Stimulated activated CD4-positive, alpha-beta T cell treated with anti-CD3 and anti-CD28 coated beads, Interleukin-12 subunit alpha, Interleukin-12 subunit beta, amount 100 ng/mL, for 4 hours (primary cell): Measurements from ENCODE around the gene TRIM44.
"Not testable (repeated sequence)": the region's sequence is repeated elsewhere in the genome, so short reads cannot be mapped to it uniquely, and the experiment has no call there.

Experiments used
- DNase-seq: peaks from one replicate; pipeline ENCODE4 v3.0.0-alpha.2; 2020

Gene TRIM44

GRCh38 chr11:35675901-35676610 lies 13.5 kb downstream of the TRIM44 start:
- no peak for DNase-seq

DNA sequence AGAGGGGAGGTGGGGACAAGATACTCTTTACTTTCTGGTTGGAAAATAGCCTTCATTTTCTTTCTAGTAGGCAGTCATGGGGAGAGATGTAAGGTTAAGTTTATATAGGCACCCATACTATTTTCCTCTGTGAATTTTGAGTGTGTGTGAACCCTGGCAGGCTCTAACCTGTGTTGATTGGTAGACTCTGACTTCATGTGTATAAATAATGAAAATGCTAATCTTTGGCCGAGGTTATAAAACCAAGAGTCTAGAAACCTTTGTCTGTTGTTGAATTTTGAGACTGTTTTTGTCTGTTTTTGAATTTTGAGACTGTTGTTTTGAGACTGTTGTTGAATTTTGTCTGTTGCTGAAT lies 14.0 kb downstream of the TRIM44 start:
- DNase-seq: no peak

DNA sequence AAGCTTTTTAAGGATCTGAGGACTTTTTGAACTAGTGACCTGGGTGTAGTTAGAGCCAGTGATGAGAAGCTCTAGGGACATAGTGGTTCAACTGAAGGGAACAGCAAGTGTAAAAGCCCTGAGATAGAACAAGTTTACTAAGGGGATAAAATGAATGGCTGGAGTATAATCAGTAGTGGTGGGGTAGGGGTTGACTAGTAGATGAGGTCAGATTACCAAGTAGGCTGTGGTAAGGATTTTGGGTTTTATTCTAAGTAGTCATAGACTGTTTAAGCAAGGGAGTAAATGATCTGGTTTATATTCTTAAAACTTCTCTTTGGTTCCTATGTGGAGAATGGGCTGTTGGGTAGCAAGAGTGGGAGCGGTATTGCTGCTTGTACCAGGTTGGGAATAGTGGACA lies 15.3 kb downstream of the TRIM44 start:
- no peak for DNase-seq

DNA sequence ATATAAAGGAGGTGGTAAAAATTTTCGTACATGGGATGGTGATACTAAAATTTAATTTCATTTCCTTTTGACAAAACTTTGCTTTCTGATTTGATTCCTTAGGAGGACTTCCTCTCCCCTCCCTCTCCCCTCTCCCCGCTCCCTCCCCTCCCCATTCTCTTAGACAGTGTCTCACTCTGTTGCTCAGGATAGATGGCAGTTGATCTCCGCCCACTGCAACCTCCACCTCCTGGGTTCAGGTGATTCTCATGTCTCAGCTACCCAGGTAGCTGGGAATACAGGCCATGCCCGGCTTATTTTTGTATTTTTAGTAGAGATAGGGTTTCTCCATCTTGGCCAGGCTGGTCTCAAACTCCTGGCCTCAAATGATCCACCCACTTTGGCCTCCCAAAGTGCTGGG lies 15.9 kb downstream of the TRIM44 start:
- DNase-seq: no peak

GRCh38 chr11:35678975-35679374 lies 16.4 kb downstream of the TRIM44 start:
- no peak for DNase-seq

GRCh38 chr11:35680506-35680905 lies 17.9 kb downstream of the TRIM44 start:
- no peak for DNase-seq

DNA sequence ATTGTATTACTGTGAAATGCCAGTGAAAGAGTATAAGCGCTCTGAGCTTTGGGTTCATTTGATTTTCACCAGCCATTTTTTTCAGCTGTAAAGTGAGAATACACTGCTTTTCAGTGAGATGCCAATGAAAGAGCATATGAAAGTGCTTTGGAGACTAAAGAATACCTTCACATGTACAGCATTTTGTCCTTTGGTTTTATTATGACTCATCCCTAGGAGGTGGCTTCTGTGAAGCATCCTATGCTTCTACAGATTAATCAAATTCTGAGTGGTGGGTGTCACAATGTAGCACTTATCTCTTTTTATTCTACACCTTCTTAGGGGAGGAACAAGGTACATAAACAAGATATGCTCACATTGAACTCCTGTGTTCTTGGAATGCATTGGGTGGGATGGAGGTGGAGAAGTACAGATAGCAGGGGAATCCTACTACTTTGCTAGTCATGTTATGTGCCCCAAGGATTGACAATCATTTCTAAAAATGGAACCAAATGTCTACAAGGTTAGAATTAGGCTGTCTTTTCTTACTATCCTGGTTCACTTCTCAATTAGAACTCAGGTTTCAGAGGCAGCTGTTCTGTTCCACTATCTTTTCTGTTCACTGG lies 18.7 kb downstream of the TRIM44 start:
- DNase-seq: no peak

- no peak for DNase-seq
Measured at GRCh38 chr11:35682230-35683173, 19.9 kb downstream of the TRIM44 start.

DNA sequence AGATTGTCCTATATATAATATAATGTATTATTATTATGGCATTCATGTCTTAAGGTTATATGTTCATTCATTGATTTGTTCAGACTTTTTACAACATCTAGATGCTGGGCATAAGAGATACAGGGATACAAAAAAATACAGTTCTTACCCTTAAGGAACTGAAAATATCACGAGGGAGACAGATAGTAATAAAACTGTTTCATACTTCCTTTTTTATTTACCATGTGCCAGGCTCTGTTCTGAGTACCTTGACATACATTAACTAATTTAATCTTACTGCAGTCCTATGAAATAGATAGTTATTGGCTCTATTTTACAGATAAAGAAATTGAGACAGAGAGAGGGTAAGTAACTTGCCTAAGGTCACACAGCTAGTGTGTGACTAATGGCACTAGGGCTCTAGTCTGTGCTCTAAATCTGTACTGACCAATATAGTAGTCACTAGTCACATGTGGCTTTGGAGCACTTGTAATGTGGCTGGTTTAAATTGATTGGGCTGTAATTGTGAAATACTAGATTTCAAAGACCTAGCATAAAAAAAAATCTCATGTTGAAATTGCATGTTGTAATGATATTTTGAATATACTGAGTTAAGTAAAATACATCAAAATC lies 21.3 kb downstream of the TRIM44 start:
- DNase-seq: no peak

DNA sequence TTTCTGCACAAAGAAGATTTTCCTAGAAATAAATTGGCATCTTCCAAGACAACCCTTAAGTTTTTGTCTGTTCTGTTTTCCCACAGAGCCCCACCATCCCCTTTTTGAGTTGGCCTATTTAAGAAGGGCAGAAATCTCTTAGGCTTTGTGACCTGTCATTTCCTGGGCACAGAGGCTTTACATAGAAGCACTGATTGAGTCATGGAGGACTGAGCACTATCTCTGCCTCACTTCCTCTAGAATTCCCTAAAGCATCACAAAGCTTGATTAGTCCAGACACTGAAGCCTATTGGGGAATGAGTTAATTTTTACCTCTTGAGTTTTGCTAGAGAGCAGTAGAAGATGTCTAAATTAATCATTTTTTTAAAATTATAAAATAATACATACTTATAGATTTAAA lies 25.4 kb downstream of the TRIM44 start:
- DNase-seq: no peak

DNA sequence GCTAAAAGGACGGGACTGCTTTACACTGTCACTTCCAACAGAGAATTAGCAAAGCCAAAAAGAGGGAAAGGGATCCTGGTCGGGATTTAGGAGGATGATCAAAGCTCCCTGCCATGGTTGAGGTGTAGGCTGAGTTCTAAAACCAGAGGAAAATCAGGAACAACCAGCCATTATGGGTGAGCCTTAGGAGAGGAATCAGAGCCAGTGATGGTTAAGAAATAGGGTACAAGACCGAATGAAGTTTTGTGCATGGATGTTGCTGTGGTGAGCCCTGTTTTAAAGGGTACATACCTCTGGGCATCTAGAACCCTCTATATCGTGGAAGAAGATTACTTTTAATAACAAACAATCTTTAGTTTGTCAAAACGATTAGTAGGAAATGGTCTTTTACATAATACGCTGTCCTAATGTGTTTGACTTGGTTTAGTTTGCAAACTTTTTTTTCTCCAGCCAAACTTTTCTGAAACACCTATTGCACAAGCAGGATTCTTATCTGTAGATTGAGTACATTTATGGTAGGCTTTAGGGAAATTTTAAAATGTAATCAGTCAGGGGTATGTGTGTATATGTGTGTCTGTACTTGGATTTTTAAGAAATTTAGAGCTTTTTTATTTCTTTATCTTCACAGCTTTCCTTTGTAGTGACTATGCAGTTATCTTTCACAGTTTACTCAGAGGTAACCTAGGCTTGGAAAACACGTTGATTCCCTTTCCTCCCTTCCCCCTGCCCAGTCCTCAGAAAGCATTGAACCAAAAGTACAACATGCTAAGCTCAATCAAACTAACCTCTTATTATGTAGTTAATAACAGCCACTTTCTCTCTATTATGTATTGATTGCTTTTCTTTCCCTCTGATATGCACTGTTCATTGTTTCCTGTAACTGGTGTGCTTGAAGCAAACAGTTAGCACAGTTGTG lies 26.8 kb downstream of the TRIM44 start:
- no peak for DNase-seq

GRCh38 chr11:35702126-35702525 lies 39.6 kb downstream of the TRIM44 start:
- no peak for DNase-seq

DNA sequence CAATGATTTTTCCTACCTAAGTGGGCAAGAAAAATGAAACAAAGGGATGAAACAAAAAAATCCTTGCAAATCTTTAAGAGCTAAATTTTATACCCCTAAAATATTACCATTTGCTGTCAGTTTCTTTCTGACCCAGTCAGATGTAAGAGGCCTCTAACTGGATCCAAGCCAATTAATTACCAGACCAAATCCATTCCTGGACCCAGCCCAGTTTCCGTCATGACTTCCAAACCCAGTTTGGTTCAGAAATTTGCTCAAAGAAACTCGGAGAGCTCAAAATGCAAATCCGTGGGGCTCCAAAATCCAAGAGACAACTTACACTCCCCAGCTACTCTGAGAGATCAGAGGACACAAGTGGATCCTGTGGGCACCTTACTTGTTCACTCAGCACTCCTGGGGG lies 46.8 kb downstream of the TRIM44 start:
- DNase-seq: no peak

- no peak for DNase-seq
Measured at GRCh38 chr11:35711173-35711910, 48.8 kb downstream of the TRIM44 start.

GRCh38 chr11:35711924-35712323 lies 49.3 kb downstream of the TRIM44 start:
- no peak for DNase-seq

- DNase-seq: no peak
Measured at GRCh38 chr11:35712533-35712932, 50.0 kb downstream of the TRIM44 start.

DNA sequence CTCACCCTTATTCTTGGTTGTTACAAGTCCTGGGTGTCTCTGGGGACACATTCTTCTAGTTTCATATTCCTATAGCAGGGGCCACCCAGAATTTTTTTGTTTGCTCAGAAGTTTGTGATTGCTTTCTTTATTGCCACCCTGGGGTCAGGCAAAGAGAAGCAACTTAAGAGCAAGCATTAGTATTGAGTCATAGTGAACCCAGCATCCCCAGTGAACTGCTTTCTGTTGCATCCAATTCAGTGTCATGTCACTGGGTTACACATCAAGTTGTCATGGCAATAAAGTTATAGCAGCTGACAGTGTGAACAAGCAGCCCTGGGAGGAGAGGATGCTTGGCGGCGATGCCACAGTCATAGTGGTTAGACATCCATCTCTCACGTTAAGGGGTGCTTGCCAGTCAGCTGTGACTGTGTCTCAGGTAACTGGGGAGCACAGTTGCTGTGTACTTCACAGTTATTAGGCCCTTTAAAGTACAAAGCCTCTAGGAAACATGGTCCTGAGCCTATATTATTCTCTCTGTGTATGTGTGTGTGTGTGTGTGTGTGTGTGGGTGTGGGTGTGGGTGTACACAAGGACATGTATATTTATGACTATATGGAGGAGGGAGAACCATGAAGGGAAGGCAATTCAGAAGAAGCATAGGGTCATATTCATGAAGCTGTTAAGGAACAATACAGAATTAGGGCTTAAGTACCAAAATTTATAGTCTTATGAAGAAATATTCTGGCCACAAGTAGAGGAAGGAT lies 52.5 kb downstream of the TRIM44 start:
- no peak for DNase-seq

GRCh38 chr11:35715677-35716076 lies 53.1 kb downstream of the TRIM44 start:
- DNase-seq: not testable (repeated sequence)

DNA sequence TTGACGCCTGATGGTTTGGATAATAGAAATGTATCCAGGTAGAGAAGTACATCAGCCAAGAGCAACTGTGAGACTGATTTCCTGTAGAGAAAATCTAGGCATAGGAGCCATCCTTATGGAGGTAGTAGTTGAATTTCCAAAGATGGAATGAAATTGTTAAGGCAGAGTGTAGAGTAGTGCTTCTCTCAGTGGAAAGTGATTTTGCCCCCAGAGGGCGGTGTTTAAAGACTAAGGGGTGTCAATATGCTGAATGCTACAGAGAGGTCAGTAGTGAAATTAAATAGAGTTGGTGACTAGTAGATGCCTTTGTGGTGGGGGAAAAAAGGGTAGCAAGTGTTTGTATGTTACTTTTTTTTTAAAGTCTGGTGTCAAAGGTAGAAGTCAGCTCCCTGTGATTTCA lies 54.5 kb downstream of the TRIM44 start:
- DNase-seq: no peak

DNA sequence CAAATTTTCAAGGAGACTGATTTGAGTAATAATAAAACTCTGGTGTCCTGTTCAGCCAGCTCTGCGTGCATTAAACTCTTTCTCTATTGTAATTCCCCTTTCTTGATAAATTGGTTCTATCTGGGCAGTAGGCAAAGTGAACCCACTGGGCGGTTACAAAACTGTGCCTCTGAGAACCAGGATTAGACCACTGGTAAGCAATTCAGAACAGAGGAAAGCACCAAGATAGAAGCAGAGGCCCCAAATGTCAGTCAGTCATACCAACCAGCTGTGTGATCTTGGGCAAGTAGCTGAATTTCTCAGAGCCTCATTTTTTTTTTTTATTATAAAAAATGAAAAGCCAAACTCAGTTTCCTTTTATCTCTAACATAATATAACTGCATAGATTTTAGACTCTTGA lies 54.9 kb downstream of the TRIM44 start:
- no peak for DNase-seq
